ENCODE results near the gene RAPGEFL1. TPM values are rescaled to one million over a fixed set of nuclear protein-coding genes. Genes with fewer than 3 reads are reported as not detected.
"Not testable (repeated sequence)": the region's sequence is repeated elsewhere in the genome, so short reads cannot be mapped to it uniquely, and the experiment has no call there.

RAPGEFL1 gene
- polyA plus RNA-seq: 1 to 10 TPM; 4.0 to 5.8 (median 4.5) TPM

- 0 to 2% (median 1%) methylated on average over 47 to 57 of the region's 57 CpGs for WGBS, 3 donors
Measured at GRCh38 chr17:40177275-40177874, at the start of gene RAPGEFL1. TSS of gene RAPGEFL1 (plus strand) at chr17:40177470. CDS start at chr17:40177862, 392 bp downstream.

GRCh38 chr17:40129498-40129897, 47.8 kb upstream of the RAPGEFL1 start:
- H3K27ac ChIP-seq (ENCODE audit: low read depth, low read length): no peak overlapping the region
- 63 to 80% (median 74%) methylated on average over 5 of the region's 5 CpGs for WGBS, 3 donors

More at GRCh38 chr17:40177275-40177874, at the start of gene RAPGEFL1:
- no peak within 1 kb of the TSS for H3K27ac ChIP-seq (ENCODE audit: low read depth, low read length)

DNA sequence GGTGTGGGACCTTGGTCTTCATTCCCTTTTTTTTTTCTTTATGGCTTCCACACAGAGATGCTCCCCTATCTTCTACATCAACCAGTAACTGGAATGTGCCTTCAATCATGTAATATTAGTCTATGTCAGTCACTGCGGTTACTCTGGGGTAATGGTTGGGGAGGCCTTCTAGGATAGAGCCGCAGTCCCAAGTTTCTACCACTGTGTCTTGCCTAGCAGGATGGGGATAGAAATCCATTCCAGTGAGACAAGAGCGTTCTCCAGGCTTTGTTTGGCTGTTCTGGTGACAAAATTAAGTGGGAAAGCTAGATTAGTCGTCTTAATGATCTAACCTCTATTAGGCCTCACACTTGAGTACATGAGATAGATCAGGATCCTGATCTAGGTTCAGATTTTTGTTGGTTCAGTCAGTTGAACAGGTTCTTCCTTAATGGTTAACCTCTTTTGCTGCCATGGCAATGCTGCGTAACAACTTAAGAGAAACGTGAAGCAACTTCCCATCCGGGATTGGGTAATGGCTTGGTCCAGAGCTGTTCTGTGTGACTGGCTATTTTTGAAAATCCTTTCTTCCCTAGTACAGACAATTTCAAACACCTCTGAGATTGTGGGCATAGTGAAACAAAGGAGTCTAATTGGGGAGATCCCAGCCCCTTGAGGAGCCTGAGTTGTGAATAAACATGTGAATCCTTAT, 46.8 kb upstream of the RAPGEFL1 start:
- peak overlapping the region; percentile 21 for H3K27ac ChIP-seq (ENCODE audit: low read depth, low read length)
- WGBS, 3 donors: 66 to 78% (median 73%) methylated on average over 7 of the region's 7 CpGs

DNA sequence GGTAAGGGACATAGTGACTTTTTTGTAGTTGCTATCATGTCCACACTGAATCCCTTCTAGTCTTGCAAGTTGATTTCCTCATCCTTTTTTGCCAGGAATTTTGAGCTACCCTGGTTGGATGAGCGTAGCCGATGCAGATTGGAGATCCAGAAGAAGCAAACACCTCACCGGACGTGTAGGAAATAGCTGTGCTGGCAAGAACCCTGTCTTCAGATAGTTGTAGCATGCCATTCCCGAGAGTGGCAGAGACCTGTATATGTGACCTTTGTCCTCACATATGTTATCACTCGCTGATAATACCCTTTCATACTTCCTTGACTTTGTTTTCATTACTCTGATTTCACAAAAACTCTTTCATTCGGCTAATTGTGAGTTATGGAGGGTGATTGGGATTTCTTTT, 43.1 kb upstream of the RAPGEFL1 start:
- 26 to 82% (median 78%) methylated on average over 7 of the region's 7 CpGs for WGBS, 3 donors
- no peak overlapping the region for H3K27ac ChIP-seq (ENCODE audit: low read depth, low read length)

- 89 to 92% (median 90%) methylated on average over 3 of the region's 3 CpGs for WGBS, 3 donors
- no peak overlapping the region for H3K27ac ChIP-seq (ENCODE audit: low read depth, low read length)
Measured at GRCh38 chr17:40135817-40136216, 41.5 kb upstream of the RAPGEFL1 start.

DNA sequence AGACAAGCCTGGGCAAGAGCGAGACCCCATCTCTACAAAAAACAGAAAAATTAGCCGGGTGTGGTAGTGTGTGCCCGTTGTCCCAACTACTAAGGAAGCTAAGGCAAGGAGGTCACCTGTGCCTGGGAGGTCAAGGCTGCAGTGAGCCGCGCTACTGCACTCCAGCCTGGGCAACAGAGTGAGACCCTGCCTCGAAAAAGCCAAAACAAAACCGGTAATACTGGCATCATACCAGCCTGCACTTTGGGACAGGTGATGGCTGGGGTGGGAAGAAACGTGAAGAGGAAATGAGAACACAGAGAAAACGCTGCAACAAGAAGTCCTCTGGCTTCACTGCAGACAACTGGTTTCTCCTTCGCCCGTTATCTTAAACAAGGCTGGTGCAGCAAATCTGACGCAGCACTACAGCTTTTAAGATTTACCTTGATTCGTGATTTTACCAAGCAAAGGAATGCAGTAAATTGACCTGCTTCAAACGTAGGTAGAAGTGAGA, 37.7 kb upstream of the RAPGEFL1 start:
- 5 to 19% (median 16%) methylated on average over 14 of the region's 14 CpGs for WGBS, 3 donors
- peak overlapping the region; percentile 64 for H3K27ac ChIP-seq (ENCODE audit: low read depth, low read length)

GRCh38 chr17:40143166-40143565, 34.1 kb upstream of the RAPGEFL1 start:
- not testable (repeated sequence) for H3K27ac ChIP-seq (ENCODE audit: low read depth, low read length)
- 90 to 98% (median 93%) methylated on average over 3 of the region's 3 CpGs for WGBS, 3 donors

GRCh38 chr17:40145476-40145875, 31.8 kb upstream of the RAPGEFL1 start:
- WGBS, 3 donors: 91 to 98% (median 95%) methylated on average over 3 of the region's 3 CpGs
- H3K27ac ChIP-seq (ENCODE audit: low read depth, low read length): no peak overlapping the region

- 85 to 88% (median 86%) methylated on average over 3 of the region's 3 CpGs for WGBS, 3 donors
- H3K27ac ChIP-seq (ENCODE audit: low read depth, low read length): no peak overlapping the region
Measured at GRCh38 chr17:40148527-40148926, 28.7 kb upstream of the RAPGEFL1 start.

DNA sequence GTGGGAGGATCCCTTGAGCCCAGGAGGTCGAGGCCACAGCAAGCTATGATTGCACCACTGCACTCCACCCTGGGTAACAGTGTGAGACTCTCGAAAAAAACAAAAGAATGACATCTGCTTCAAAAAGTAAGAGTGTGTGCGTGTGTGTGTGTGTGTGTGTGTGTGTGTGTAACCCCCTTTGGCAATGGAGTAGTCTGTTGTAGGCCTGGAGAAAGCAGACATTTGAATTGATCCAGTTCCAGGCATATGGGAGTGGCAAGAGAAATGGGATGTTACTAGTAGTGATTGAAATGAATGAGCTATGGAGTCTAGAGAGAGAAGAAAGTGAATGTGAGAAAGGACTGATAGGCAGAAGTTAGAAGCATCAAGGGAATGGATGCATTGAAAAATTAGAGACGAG, 27.0 kb upstream of the RAPGEFL1 start:
- 63 to 76% (median 63%) methylated on average over 4 of the region's 4 CpGs for WGBS, 3 donors
- H3K27ac ChIP-seq (ENCODE audit: low read depth, low read length): no peak overlapping the region

DNA sequence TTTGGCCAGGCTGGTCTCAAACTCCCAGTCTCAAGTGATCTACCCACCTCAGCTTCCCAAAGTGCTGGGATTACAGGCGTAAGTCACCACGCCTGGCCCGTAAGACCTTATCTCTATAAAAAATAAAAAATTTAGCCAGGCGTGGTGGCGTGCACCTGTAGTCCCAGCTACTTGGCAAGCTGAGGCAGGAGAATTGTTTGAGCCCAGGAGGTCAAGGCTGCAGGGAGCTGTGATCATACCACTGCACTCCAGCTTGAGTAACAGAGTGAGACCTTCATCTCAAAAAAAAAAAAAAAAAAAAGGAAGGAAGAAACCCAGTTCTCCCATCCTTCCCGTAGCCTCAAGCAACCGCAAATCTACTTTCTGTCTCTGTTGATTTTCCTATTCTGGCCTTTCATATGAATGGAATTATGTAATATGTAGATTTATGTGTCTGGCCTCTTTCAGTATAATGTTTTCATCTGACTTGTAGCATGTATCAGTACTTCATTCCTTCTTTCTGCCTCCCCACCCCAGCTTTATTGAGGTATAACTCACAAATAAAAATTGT, 25.8 kb upstream of the RAPGEFL1 start:
- 47 to 65% (median 61%) methylated on average over 7 of the region's 7 CpGs for WGBS, 3 donors
- H3K27ac ChIP-seq (ENCODE audit: low read depth, low read length): no peak overlapping the region

DNA sequence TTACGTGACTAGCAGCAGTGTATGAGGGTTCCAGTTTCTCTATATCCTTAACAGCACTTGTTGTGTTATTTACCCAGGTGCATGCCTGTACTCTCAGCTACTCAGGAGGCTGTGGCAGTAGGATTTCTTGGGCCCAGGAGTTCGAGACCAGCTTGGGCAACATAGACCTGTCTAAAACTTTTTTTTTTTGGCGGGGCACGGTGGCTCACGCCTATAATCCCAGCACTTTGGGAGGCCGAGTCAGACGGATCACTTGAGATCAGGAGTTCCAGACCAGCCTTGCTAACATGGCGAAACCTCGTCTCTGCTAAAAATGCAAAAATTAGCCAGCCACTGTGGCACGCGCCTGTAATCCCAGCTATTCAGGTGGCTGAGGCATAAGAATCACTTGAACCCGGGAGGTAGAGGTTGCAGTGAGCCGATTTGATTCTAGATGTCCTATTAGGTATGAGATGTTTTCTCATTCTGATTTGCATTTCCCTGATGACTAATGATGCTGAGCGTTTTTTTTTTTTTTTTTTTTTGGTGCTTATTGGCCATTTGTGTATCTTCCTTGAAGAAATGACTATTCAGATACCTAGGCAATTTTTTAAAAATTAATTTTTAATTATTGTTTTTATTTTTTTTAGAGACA, 23.6 kb upstream of the RAPGEFL1 start:
- no peak overlapping the region for H3K27ac ChIP-seq (ENCODE audit: low read depth, low read length)
- 87 to 92% (median 88%) methylated on average over 14 of the region's 14 CpGs for WGBS, 3 donors

DNA sequence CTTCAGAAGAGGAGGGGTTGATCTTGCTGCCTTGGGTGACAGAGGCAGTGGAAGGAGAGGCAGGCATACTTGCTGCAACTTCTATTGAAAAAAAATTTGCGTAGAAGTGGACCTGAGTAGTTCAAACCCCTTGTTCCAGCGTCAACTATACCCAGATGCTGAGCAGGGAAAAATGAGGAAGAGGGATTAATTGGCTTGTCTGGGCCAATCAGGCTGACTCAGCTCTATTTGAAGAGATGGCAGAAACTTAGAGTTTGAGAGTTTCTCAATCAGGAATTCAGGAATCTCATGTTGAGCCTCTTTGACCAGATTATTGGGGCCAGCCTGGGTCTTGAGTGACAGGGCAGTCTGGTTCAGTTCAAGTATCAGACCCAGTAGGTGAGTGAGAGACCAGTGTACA, 19.3 kb upstream of the RAPGEFL1 start:
- H3K27ac ChIP-seq (ENCODE audit: low read depth, low read length): no peak overlapping the region
- 67 to 91% (median 80%) methylated on average over 2 of the region's 2 CpGs for WGBS, 3 donors

DNA sequence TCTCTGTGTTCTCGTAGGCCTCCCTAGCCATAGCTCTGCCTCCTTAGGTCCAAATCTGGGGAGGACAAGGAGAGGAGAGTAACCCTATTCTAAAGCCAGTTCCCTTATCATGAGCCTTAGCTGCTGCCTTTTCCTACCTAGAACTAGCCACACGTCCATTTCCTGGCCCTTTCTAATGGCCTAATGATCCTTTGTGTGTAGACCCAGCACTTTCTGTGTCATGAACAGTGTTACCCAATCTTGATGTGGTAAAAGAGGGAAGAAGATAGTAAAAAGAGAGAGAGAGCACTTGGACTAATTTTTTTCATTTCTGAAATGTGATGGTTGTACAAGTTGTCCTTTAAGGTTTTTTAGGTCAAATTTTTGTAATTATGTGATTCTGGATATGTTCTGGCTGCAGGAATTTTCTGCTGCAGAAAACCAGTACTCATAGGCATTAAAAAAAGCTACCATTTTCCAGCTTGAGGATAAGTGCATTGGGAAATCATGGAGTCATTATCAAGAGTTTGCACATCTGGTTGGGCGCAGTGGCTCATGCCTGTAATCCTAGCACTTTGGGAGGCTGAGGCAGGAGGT, 18.7 kb upstream of the RAPGEFL1 start:
- 72 to 80% (median 77%) methylated on average over 3 of the region's 3 CpGs for WGBS, 3 donors

DNA sequence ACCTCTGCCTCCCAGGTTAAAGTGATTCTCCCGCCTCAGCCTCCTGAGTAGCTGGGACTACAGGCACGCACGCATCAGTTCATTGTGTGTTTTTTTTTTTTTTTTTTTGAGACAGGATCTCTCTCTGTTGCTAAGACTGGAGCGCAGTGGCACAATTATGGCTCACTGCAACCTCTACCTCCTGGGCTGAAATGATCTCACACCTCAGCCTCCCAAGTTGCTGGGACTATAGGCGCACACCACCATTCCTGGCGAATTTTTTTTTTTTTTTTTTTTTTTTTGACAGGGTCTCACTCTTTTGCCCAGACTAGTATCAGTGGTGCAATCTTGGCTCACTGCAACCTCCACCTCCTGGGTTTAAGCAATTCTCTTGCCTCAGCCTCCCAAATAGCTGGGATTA, 17.8 kb upstream of the RAPGEFL1 start:
- 78 to 91% (median 89%) methylated on average over 6 of the region's 6 CpGs for WGBS, 3 donors

More for the DNA sequence above, 18.7 kb upstream of the RAPGEFL1 start:
- no peak overlapping the region for H3K27ac ChIP-seq (ENCODE audit: low read depth, low read length)

GRCh38 chr17:40167685-40168261, 9.5 kb upstream of the RAPGEFL1 start:
- WGBS, 3 donors: 87 to 95% (median 91%) methylated on average over 3 of the region's 3 CpGs
- H3K27ac ChIP-seq (ENCODE audit: low read depth, low read length): no peak overlapping the region

More for the DNA sequence above, 17.8 kb upstream of the RAPGEFL1 start:
- no peak overlapping the region for H3K27ac ChIP-seq (ENCODE audit: low read depth, low read length)

DNA sequence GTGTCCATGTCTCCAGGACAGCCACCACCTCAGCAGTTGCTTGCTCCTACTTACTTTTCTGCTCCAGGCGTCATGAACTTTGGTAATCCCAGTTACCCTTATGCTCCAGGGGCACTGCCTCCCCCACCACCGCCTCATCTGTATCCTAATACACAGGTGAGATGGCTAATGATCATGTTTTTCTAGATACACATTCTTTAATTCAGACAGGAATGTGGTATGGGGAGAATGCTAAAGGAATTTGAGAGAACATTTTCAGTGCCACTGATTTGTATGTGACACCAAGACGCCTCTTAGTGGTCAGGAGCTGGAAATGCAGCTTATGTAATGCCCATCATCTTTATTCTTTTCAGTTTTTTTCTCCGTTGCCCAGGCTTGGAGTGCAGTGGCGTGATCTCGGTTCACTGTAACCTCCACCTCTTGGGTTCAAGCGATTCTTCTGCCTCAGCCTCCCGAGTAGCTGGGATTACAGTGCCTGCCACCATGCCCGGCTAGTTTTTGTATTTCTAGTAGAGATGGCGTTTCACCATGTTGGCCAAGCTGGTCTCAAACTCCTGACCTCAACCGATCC, 8.9 kb upstream of the RAPGEFL1 start:
- no peak overlapping the region for H3K27ac ChIP-seq (ENCODE audit: low read depth, low read length)

GRCh38 chr17:40170325-40170724, 6.9 kb upstream of the RAPGEFL1 start:
- H3K27ac ChIP-seq (ENCODE audit: low read depth, low read length): no peak overlapping the region
- 72 to 92% (median 92%) methylated on average over 2 of the region's 2 CpGs for WGBS, 3 donors

More for the DNA sequence above, 8.9 kb upstream of the RAPGEFL1 start:
- 35 to 46% (median 43%) methylated on average over 11 of the region's 11 CpGs for WGBS, 3 donors
